GM18499 (cell line): ENCODE results near the gene PCNX2.

ENCODE experiments used
- ATAC-seq: cut with Tn5 transposase; IDR thresholded peaks from one replicate; pipeline ENCODE4 v1.9.1; 2021; ENCODE audit warnings: moderate number of reproducible peaks; ENCODE audit not compliant: insufficient read depth, unreplicated experiment

The PCNX2 gene

GRCh38 chr1:233295237-233295974 lies at the start of gene PCNX2:
PCNX2 (minus strand) TSS chr1:233295725; CDS start chr1:233295478, 247 bp downstream.
- ATAC-seq = peak; percentile 71

GRCh38 chr1:233343262-233343661 lies 47.7 kb upstream of the PCNX2 start:
- no peak for ATAC-seq

GRCh38 chr1:233342086-233342485 lies 46.6 kb upstream of the PCNX2 start:
- no peak for ATAC-seq

- ATAC-seq = no peak
Observed at GRCh38 chr1:233340966-233341516, 45.5 kb upstream of the PCNX2 start.

- ATAC-seq = no peak
Observed at GRCh38 chr1:233340031-233340555, 44.6 kb upstream of the PCNX2 start.

GRCh38 chr1:233338102-233338501 lies 42.6 kb upstream of the PCNX2 start:
- ATAC-seq = no peak

GRCh38 chr1:233337505-233337904 lies 42.0 kb upstream of the PCNX2 start:
- ATAC-seq = no peak

- ATAC-seq = no peak
Observed at GRCh38 chr1:233336554-233337456, 41.3 kb upstream of the PCNX2 start.

- ATAC-seq = no peak
Observed at GRCh38 chr1:233334092-233334491, 38.6 kb upstream of the PCNX2 start.

GRCh38 chr1:233333086-233333485 lies 37.6 kb upstream of the PCNX2 start:
- ATAC-seq = no peak

- no peak for ATAC-seq
Observed at GRCh38 chr1:233331676-233332519, 36.4 kb upstream of the PCNX2 start.

GRCh38 chr1:233328142-233328921 lies 32.8 kb upstream of the PCNX2 start:
- ATAC-seq = no peak

GRCh38 chr1:233327651-233328141 lies 32.2 kb upstream of the PCNX2 start, which contains the start of gene MAP3K21:
MAP3K21 (plus strand) TSS chr1:233327724; CDS start chr1:233328029, 305 bp downstream.
- no peak for ATAC-seq

GRCh38 chr1:233326811-233327650 lies 31.5 kb upstream of the PCNX2 start:
- no peak for ATAC-seq

GRCh38 chr1:233326319-233326718 lies 30.8 kb upstream of the PCNX2 start:
- no peak for ATAC-seq

GRCh38 chr1:233323718-233324117 lies 28.2 kb upstream of the PCNX2 start:
- no peak for ATAC-seq

- ATAC-seq = no peak
Observed at GRCh38 chr1:233320023-233320422, 24.5 kb upstream of the PCNX2 start.

GRCh38 chr1:233319272-233319671 lies 23.7 kb upstream of the PCNX2 start:
- ATAC-seq = no peak
